Esophagus squamous epithelium (tissue), 4 donors: ENCODE results near the gene DAB2.

Experiments used
- POLR2A ChIP-seq, 4 donors: fragments of 450-650 bp; IDR thresholded peaks; one replicate each; pipeline ENCODE4 v1.6.1; 2017; ENCODE audit warnings: antibody characterized with exemption in 4 of 4, mild to moderate bottlenecking in 4 of 4, moderate library complexity in 3 of 4
- TF ChIP-seq, protein P1 (sequence below), 6 experiments: fragments of 450-650 bp in 4 of 6; fragments of 200-600 bp in 2 of 6; sonication (generic) in 2 of 6; IDR thresholded peaks; one replicate each; pipeline ENCODE4 v1.5.1; 2016 to 2019; ENCODE audit warnings: antibody characterized with exemption in 6 of 6, mild to moderate bottlenecking in 4 of 6, moderate library complexity in 4 of 6

DNA sequence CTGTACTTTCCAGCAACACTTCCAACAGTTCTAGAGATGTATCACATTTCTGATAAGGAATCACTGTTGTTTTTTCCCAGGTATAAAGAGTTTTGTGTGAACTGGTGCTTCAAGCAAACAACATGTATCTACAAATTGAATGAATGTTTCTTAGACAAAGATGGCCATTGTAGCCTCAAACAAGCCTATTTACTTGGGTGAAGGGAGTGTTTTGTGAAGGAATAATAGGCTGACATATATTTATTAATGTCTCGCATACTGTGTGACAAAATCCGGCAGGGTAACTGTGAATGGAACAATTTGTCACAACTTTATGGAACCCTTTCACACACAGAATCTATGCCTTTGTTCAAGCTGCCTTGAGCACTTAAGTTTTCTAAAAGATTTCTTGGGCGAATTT is 24.8 kb upstream of the DAB2 start:
- TF ChIP-seq, protein P1, sequence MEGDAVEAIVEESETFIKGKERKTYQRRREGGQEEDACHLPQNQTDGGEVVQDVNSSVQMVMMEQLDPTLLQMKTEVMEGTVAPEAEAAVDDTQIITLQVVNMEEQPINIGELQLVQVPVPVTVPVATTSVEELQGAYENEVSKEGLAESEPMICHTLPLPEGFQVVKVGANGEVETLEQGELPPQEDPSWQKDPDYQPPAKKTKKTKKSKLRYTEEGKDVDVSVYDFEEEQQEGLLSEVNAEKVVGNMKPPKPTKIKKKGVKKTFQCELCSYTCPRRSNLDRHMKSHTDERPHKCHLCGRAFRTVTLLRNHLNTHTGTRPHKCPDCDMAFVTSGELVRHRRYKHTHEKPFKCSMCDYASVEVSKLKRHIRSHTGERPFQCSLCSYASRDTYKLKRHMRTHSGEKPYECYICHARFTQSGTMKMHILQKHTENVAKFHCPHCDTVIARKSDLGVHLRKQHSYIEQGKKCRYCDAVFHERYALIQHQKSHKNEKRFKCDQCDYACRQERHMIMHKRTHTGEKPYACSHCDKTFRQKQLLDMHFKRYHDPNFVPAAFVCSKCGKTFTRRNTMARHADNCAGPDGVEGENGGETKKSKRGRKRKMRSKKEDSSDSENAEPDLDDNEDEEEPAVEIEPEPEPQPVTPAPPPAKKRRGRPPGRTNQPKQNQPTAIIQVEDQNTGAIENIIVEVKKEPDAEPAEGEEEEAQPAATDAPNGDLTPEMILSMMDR (IDR thresholded peaks at IDR 0.05): no peak
- TF ChIP-seq POLR2A (IDR thresholded peaks at IDR 0.05): no peak
